K562 (cell line): ENCODE measurements around the gene GALE. TPM values are rescaled to one million over a fixed set of nuclear protein-coding genes. Genes with fewer than 3 reads are reported as not detected.

Experiments used
- ATAC-seq: fragments of 200-7000 bp; cut with Tn5 transposase; 3 replicates; pipeline ENCODE4 v1.9.1; 2020; ENCODE audit warnings: moderate library complexity
- BruUV-seq: library from RNA; stranded (reverse); fragments of 400-500 nt; replicated peaks from 2 replicates; lab custom pipeline; 2021; lab: Mats Ljungman, UMichigan
- CTCF ChIA-PET: fragments of 300-600 bp; formaldehyde crosslinking; extraction: SDS; loops from one replicate; lab custom pipeline; 2021; ENCODE audit warnings: low intra/inter-chr PET ratio; lab: Yijun Ruan, JAX
- POLR2A ChIA-PET: fragments of 300-600, 350-650 bp; sonication (Branson Sonifier 250); formaldehyde crosslinking; extraction: SDS; loops from one replicate; lab custom pipeline; 2021; ENCODE audit warnings: antibody characterized with exemption, inconsistent platforms; lab: Yijun Ruan, JAX
- DNase-seq, 4 experiments: peaks; one replicate each; pipeline versions ENCODE4 v3.0.0 to v3.0.0-alpha.2; 2011 to 2018; ENCODE audit warnings: low spot score in 3 of 4, mixed read lengths in 3 of 4; ENCODE audit errors: extremely low read depth in 1 of 4
- FAIRE-seq: peaks from 2 replicates; lab custom pipeline; 2011; peaks lifted over from hg19 to GRCh38; lab: Jason Lieb, UNC
- H2AFZ ChIP-seq: 2 replicates; pipeline ENCODE4 v1.6.0; 2011; ENCODE audit warnings: low read depth, low read length, control low read depth, inconsistent platforms
- H3K27ac ChIP-seq: fragments of 200-600 bp; 3 replicates; pipeline ENCODE4 v1.8.0; 2011; ENCODE audit warnings: low read depth, mild to moderate bottlenecking, control low read depth, inconsistent platforms, low read length, moderate library complexity, mixed read lengths; ENCODE audit errors: extremely low read depth
- H3K27me3 ChIP-seq, 2 experiments: fragments of 300-600 bp in 1 of 2; 2 replicates in 1 of 2; 3 replicates in 1 of 2; pipeline versions ENCODE4 v1.6.0 to v1.8.0; 2011; ENCODE audit warnings: inconsistent platforms in 2 of 2, low read length in 2 of 2, mild to moderate bottlenecking in 1 of 2, mixed read lengths in 1 of 2, moderate library complexity in 1 of 2; ENCODE audit not compliant: control insufficient read depth in 2 of 2, insufficient read depth in 2 of 2
- H3K36me3 ChIP-seq: fragments of 300-600 bp; 3 replicates; pipeline ENCODE4 v1.8.0; 2011; ENCODE audit warnings: mild to moderate bottlenecking, low read length, inconsistent platforms; ENCODE audit not compliant: control insufficient read depth, insufficient read depth
- H3K4me1 ChIP-seq, 2 experiments: fragments of 200-600 bp in 1 of 2; replicated peaks in 1 of 2; 2 replicates in 1 of 2; 3 replicates in 1 of 2; pipeline versions ENCODE4 v1.5.1 to v1.8.0; 2011; ENCODE audit warnings: inconsistent platforms in 2 of 2, low read length in 2 of 2, mild to moderate bottlenecking in 1 of 2, mixed read lengths in 1 of 2, moderate library complexity in 1 of 2; ENCODE audit not compliant: control insufficient read depth in 2 of 2, insufficient read depth in 2 of 2
- H3K4me2 ChIP-seq: 2 replicates; pipeline ENCODE4 v1.6.1; 2011; ENCODE audit warnings: low read length, control low read depth, inconsistent platforms, mixed read lengths; ENCODE audit not compliant: insufficient read depth
- H3K4me3 ChIP-seq: fragments of 200-600 bp; sonication (generic), shearing (Covaris generic); 2 replicates; pipeline ENCODE4 v1.5.1; 2016; ENCODE audit warnings: control low read depth, inconsistent platforms
- H3K79me2 ChIP-seq: fragments of 200-600 bp; 3 replicates; pipeline ENCODE4 v1.8.0; 2011; ENCODE audit warnings: low read length, inconsistent platforms; ENCODE audit not compliant: control insufficient read depth, insufficient read depth
- H3K9ac ChIP-seq, 2 experiments: 2 replicates each; pipeline versions ENCODE4 v1.6.0 to v1.6.1; 2011; ENCODE audit warnings: low read depth in 2 of 2, low read length in 2 of 2, control low read depth in 1 of 2, inconsistent platforms in 1 of 2, mild to moderate bottlenecking in 1 of 2, mixed read lengths in 1 of 2; ENCODE audit not compliant: insufficient read depth in 1 of 2
- H3K9me1 ChIP-seq: one replicate; pipeline ENCODE4 v1.6.0; 2011; ENCODE audit warnings: inconsistent platforms, mild to moderate bottlenecking, low read length, moderate library complexity; ENCODE audit not compliant: control insufficient read depth, insufficient read depth
- H3K9me3 ChIP-seq: replicated peaks from 2 replicates; pipeline ENCODE4 v1.5.1; 2011; ENCODE audit warnings: low read depth, low read length, inconsistent platforms; ENCODE audit not compliant: control insufficient read depth, insufficient read depth
- H4K20me1 ChIP-seq: replicated peaks from 2 replicates; pipeline ENCODE4 v1.6.1; 2011; ENCODE audit warnings: low read length, inconsistent platforms, mixed read lengths; ENCODE audit not compliant: control insufficient read depth, insufficient read depth
- CTCF ChIP-seq, 3 experiments: IDR thresholded peaks in 2 of 3; conservative IDR thresholded peaks in 1 of 3; 2 replicates each; pipeline ENCODE4 v1.5.1; 2011 to 2012; ENCODE audit warnings: low read length in 3 of 3, mild to moderate bottlenecking in 3 of 3, control low read depth in 2 of 3, improper control_type of control experiment in 1 of 3, inconsistent platforms in 1 of 3, low read depth in 1 of 3, mixed read lengths in 1 of 3, moderate library complexity in 1 of 3; ENCODE audit not compliant: insufficient read depth in 2 of 3
- DACH1 ChIP-seq: fragments of 450-650 bp; IDR thresholded peaks from 2 replicates; pipeline ENCODE4 v1.6.1; 2018; ENCODE audit not compliant: partially characterized antibody
- GMEB1 ChIP-seq: fragments of 250-450 bp; sonication (Bioruptor Pico); IDR thresholded peaks from 2 replicates; pipeline ENCODE4 v1.4.0; 2020; ENCODE audit warnings: mild to moderate bottlenecking
- HMG20B ChIP-seq: fragments of 250-450 bp; sonication (Bioruptor Pico); IDR thresholded peaks from 2 replicates; pipeline ENCODE4 v1.5.0; 2021; ENCODE audit warnings: mild to moderate bottlenecking
- MCM2 ChIP-seq: fragments of 450-650 bp; IDR thresholded peaks from 2 replicates; pipeline ENCODE4 v1.6.1; 2017; ENCODE audit warnings: low read depth, mild to moderate bottlenecking
- MEIS2 ChIP-seq: fragments of 450-650 bp; IDR thresholded peaks from 2 replicates; pipeline ENCODE4 v1.6.1; 2014; ENCODE audit warnings: mild to moderate bottlenecking; ENCODE audit not compliant: partially characterized antibody
- MTA3 ChIP-seq: fragments of 450-650 bp; formaldehyde crosslinking; IDR thresholded peaks from 2 replicates; pipeline ENCODE4 v1.6.1; 2017; ENCODE audit warnings: mild to moderate bottlenecking, borderline replicate concordance
- MYNN ChIP-seq, 2 experiments: sonication (generic); formaldehyde crosslinking in 1 of 2; IDR thresholded peaks; 2 replicates each; pipeline versions ENCODE4 v1.5.0 to v1.6.1; 2016 to 2020; ENCODE audit warnings: antibody characterized with exemption in 1 of 2, missing genetic modification reagents in 1 of 2
- POLR2A ChIP-seq: fragments of 450-650 bp; conservative IDR thresholded peaks from 2 replicates; pipeline ENCODE4 v1.6.1; 2016
- POLR2AphosphoS2 ChIP-seq: IDR thresholded peaks from 2 replicates; pipeline ENCODE4 v1.6.1; 2012; ENCODE audit warnings: low read length, improper control_type of control experiment
- POLR2B ChIP-seq: fragments of 450-650 bp; IDR thresholded peaks from 2 replicates; pipeline ENCODE4 v1.6.1; 2018; ENCODE audit warnings: low read depth; ENCODE audit not compliant: partially characterized antibody
- RAD21 ChIP-seq, 2 experiments: fragments of 250-450 bp in 1 of 2; fragments of 450-650 bp in 1 of 2; sonication (Bioruptor Pico) in 1 of 2; formaldehyde crosslinking in 1 of 2; IDR thresholded peaks in 1 of 2; conservative IDR thresholded peaks in 1 of 2; 2 replicates each; pipeline versions ENCODE4 v1.4.0 to v1.8.0; 2020 to 2022; ENCODE audit warnings: mild to moderate bottlenecking in 2 of 2, moderate library complexity in 1 of 2
- RBM25 ChIP-seq: fragments of 200-400 bp; formaldehyde crosslinking; IDR thresholded peaks from 2 replicates; pipeline ENCODE4 v1.6.1; 2018; ENCODE audit warnings: low read length, low read depth, moderate library complexity; ENCODE audit not compliant: severe bottlenecking
- RNF2 ChIP-seq: sonication (generic); IDR thresholded peaks from 2 replicates; pipeline ENCODE4 v1.6.1; 2016
- SMARCA4 ChIP-seq: fragments of 450-650 bp; IDR thresholded peaks from 2 replicates; pipeline ENCODE4 v1.6.1; 2016
- SUPT5H ChIP-seq: fragments of 450-650 bp; IDR thresholded peaks from 2 replicates; pipeline ENCODE4 v1.6.1; 2016
- U2AF2 ChIP-seq: fragments of 200-400 bp; formaldehyde crosslinking; optimal IDR thresholded peaks from 2 replicates; pipeline ENCODE3; 2017; ENCODE audit warnings: low read depth, mild to moderate bottlenecking, low read length
- ZNF143 ChIP-seq: sonication (generic); formaldehyde crosslinking; IDR thresholded peaks from 2 replicates; pipeline ENCODE4 v1.9.0; 2022; ENCODE audit warnings: mild to moderate bottlenecking, missing genetic modification reagents
- ZNF165 ChIP-seq: fragments of 250-450 bp; sonication (Bioruptor Pico); IDR thresholded peaks from 2 replicates; pipeline ENCODE4 v1.4.0; 2020; ENCODE audit warnings: borderline replicate concordance
- ZNF445 ChIP-seq: fragments of 250-450 bp; sonication (Bioruptor Pico); IDR thresholded peaks from 2 replicates; pipeline ENCODE4 v1.4.0; 2020; ENCODE audit warnings: low read depth, mild to moderate bottlenecking, moderate library complexity
- ZNF79 ChIP-seq: fragments of 250-450 bp; sonication (Bioruptor Pico); IDR thresholded peaks from 2 replicates; pipeline ENCODE4 v1.4.0; 2020; ENCODE audit warnings: low read depth, mild to moderate bottlenecking, moderate library complexity
- WGBS: fragments of 100-300 bp; shearing (Covaris generic); methylation state at CpG from one replicate; pipeline ENCODE4 v1.1.6; 2016; ENCODE audit warnings: low coverage, mixed read lengths; ENCODE audit not compliant: insufficient coverage; ENCODE audit errors: missing lambda C conversion rate; 5-methylcytosine and 5-hydroxymethylcytosine counted together
- in situ Hi-C: fragments of 300-500 bp; cut with MboI; formaldehyde crosslinking; loops from 4 replicates; pipeline ENCODE4 v1.15.0; 2018; ENCODE audit warnings: inconsistent platforms, mixed read lengths
- intact Hi-C: fragments of 100-400 bp; cut with micrococcal nuclease; formaldehyde crosslinking; loops from 2 replicates; pipeline ENCODE4 v1.14.2; 2022
- polyA plus RNA-seq, 8 experiments: library from polyadenylated mRNA; depleted of rRNA in 4 of 8; stranded (reverse) in 5 of 8; unstranded in 3 of 8; fragments of >200 nt; fragmentation: Nextera tagmentation in 2 of 8; fragmentation: Illumina TruSeq in 1 of 8; extraction: Ambion mirVana in 2 of 8; extraction: Trizol in 1 of 8; gene quantifications; 2 replicates each; pipeline versions ENCODE4 v1.2.1 to v1.2.3, GENCODE V29; 2011 to 2014; ENCODE audit warnings: inconsistent platforms in 1 of 8, missing spikeins in 1 of 8
- total RNA-seq, 7 experiments: library from RNA; depleted of rRNA in 6 of 7; stranded (reverse); fragments of >200 nt in 6 of 7; fragmentation: Illumina TruSeq in 2 of 7; extraction: Trizol in 2 of 7; gene quantifications; 2 replicates each; pipeline versions ENCODE4 v1.2.1 to v1.2.3, GENCODE V29; 2011 to 2021; ENCODE audit warnings: low replicate concordance in 1 of 7

The GALE gene
- total and polyA plus RNA-seq, 9 of the 15 experiments (the other 6 are each of a cell fraction or from before 2014, with no cell fraction given), result 8.4 to 139 (median 88.3) TPM

GRCh38 chr1:23796466-23797271, 3.9 kb downstream of the GALE start:
- intact Hi-C loops, result no loop called here
- FAIRE-seq, result no peak
- peak; percentile 60 for TF ChIP-seq SUPT5H
- TF ChIP-seq RBM25, result no peak
- no peak for TF ChIP-seq ZNF143
- no peak for TF ChIP-seq ZNF79 (CRISPR knock-in tag)
- TF ChIP-seq POLR2A, result peak; percentile 49
- TF ChIP-seq DACH1, result no peak
- no peak for TF ChIP-seq MTA3
- TF ChIP-seq MYNN (IDR thresholded peaks at IDR 0.05), result 0 out of 2 replicates have a peak, but pooled peaks have one; percentile 9
- TF ChIP-seq MYNN (CRISPR knock-in tag; IDR thresholded peaks at IDR 0.05), result no peak
- peak; percentile 22; the same call in 1 of the 2 replicates for TF ChIP-seq POLR2AphosphoS2
- peak in 1 of 2 experiments; percentile 18; a peak in 1 of 4 replicates for TF ChIP-seq RAD21 (CRISPR knock-in tag; conservative IDR thresholded peaks at IDR 0.05 in 1 of 2, IDR thresholded peaks at IDR 0.05 in 1 of 2)
- no peak for TF ChIP-seq ZNF165 (CRISPR knock-in tag)
- no peak for TF ChIP-seq MEIS2
- TF ChIP-seq U2AF2, result no peak
- TF ChIP-seq MCM2, result no peak
- no peak for TF ChIP-seq ZNF445 (CRISPR knock-in tag)
- peak in 2 of 3 experiments; percentile 2 to 22; a peak in 1 of 6 replicates for TF ChIP-seq CTCF (IDR thresholded peaks at IDR 0.05 in 2 of 3, conservative IDR thresholded peaks at IDR 0.05 in 1 of 3; ENCODE audit: insufficient read depth in 2 of 3, low read depth in 1 of 3, low read length in 3 of 3)
- peak; percentile 35 for TF ChIP-seq POLR2B
- TF ChIP-seq RNF2, result no peak
- TF ChIP-seq HMG20B (CRISPR knock-in tag), result no peak
- TF ChIP-seq GMEB1 (CRISPR knock-in tag), result no peak
- no peak for TF ChIP-seq SMARCA4

More at GRCh38 chr1:23796466-23797271, 3.9 kb downstream of the GALE start:
- H3K9ac ChIP-seq, result peak overlapping the region in 1 of 2 experiments; percentile 31; a peak in 1 of 4 replicates
- H3K79me2 ChIP-seq, result peaks cover 44% of the 10 kb centered on the region
- no peak for ATAC-seq
- CTCF ChIA-PET, result no interaction called here
- POLR2A ChIA-PET, result interaction anchor here (0.6 to 10.2 kb wide), 4 partner anchors 10 to 348 kb away, joined by 3 to 197 read pairs (median 3); partner anchors contain the start of genes PITHD1 and PNRC2
- no peak for DNase-seq
- WGBS, result 87% methylated on average over 15 of the region's 17 CpGs
- peaks cover 33 to 71% of the 10 kb centered on the region in 2 experiments for H3K4me1 ChIP-seq
- no peaks in the 10 kb centered on the region for H3K9me3 ChIP-seq
- no peak overlapping the region for H3K27ac ChIP-seq
- no TSS peak for BruUV-seq
- H3K9me1 ChIP-seq, result peaks cover 5% of the 10 kb centered on the region
- H3K4me2 ChIP-seq, result no peak overlapping the region
- H3K27me3 ChIP-seq, result no peaks in the 10 kb centered on the region
- in situ Hi-C loops, result no loop called here
- peaks cover 62% of the 10 kb centered on the region; the same call in 2 of the 3 replicates for H3K36me3 ChIP-seq
- peaks cover under 1% of the 10 kb centered on the region; the same call in 1 of the 2 replicates for H4K20me1 ChIP-seq
- H2AFZ ChIP-seq, result no peak overlapping the region
- H3K4me3 ChIP-seq, result no peak overlapping the region
